ENCODE results near the gene BMP4.

BMP4 gene

GRCh38 chr14:53946071-53946403, 10.6 kb downstream of the BMP4 start:
- no peak for DNase-seq (ENCODE audit: low spot score)

GRCh38 chr14:53943751-53944083, 12.9 kb downstream of the BMP4 start:
- DNase-seq (ENCODE audit: low spot score) = no peak

GRCh38 chr14:53942970-53943750, 13.5 kb downstream of the BMP4 start:
- no peak for DNase-seq (ENCODE audit: low spot score)

GRCh38 chr14:53938136-53938837, 18.3 kb downstream of the BMP4 start:
- no peak for DNase-seq (ENCODE audit: low spot score)

GRCh38 chr14:53934778-53935414, 21.7 kb downstream of the BMP4 start:
- DNase-seq (ENCODE audit: low spot score) = no peak

- no peak for DNase-seq (ENCODE audit: low spot score)
Measured at GRCh38 chr14:53932966-53933365, 23.7 kb downstream of the BMP4 start.

- DNase-seq (ENCODE audit: low spot score) = peak; percentile 5
Measured at GRCh38 chr14:53929871-53930715, 26.5 kb downstream of the BMP4 start.

- no peak for DNase-seq (ENCODE audit: low spot score)
Measured at GRCh38 chr14:53927171-53927570, 29.5 kb downstream of the BMP4 start.

GRCh38 chr14:53925201-53925766, 31.3 kb downstream of the BMP4 start:
- no peak for DNase-seq (ENCODE audit: low spot score)

GRCh38 chr14:53924753-53925152, 31.9 kb downstream of the BMP4 start:
- DNase-seq (ENCODE audit: low spot score) = no peak

GRCh38 chr14:53921027-53921426, 35.6 kb downstream of the BMP4 start:
- no peak for DNase-seq (ENCODE audit: low spot score)

GRCh38 chr14:53916239-53916638, 40.4 kb downstream of the BMP4 start:
- no peak for DNase-seq (ENCODE audit: low spot score)

GRCh38 chr14:53915364-53916014, 41.1 kb downstream of the BMP4 start:
- no peak for DNase-seq (ENCODE audit: low spot score)

GRCh38 chr14:53912021-53912420, 44.6 kb downstream of the BMP4 start:
- no peak for DNase-seq (ENCODE audit: low spot score)

- DNase-seq (ENCODE audit: low spot score) = no peak
Measured at GRCh38 chr14:53908416-53908815, 48.2 kb downstream of the BMP4 start.

- no peak for DNase-seq (ENCODE audit: low spot score)
Measured at GRCh38 chr14:53902307-53902706, 54.3 kb downstream of the BMP4 start.

GRCh38 chr14:53900499-53900898, 56.1 kb downstream of the BMP4 start:
- no peak for DNase-seq (ENCODE audit: low spot score)

Measured in CD4-positive, alpha-beta T cell treated with Interleukin-2 at 100 ng/mL for 4 hours (primary cell).